OCI-LY3 (cell line): ENCODE data around the gene WASHC4.

Source experiments
- EZH2phosphoT487 ChIP-seq: fragments of 200-600 bp; shearing (Covaris generic); IDR thresholded peaks from 2 replicates; pipeline ENCODE4 v1.6.1; 2018; ENCODE audit warnings: antibody characterized with exemption, mixed run types, low read depth
- TF ChIP-seq, protein P1 (sequence below): fragments of 200-600, 300-600 bp; sonication (generic); IDR thresholded peaks from 2 replicates; pipeline ENCODE4 v1.5.1; 2014; ENCODE audit warnings: antibody characterized with exemption, low read length, low read depth

DNA sequence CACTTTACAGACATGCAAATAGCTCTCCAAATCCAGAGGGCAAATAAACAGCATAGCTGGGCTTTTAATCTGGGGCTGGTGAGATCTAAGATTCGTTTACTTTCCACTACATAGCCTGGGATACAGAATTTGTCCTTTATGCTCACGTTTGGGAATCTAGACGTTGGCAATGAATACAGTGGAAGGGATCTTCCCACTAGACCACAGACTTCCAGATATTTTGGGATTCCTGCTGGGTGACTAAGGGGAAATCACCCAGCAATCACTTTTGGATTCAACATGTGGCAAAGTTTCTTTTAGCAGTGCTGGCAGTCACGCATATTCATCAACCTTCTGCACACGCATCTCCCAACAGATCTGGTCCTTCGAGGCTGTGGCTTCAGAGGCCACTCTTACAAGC is 104.9 kb downstream of the WASHC4 start:
- TF ChIP-seq, protein P1, sequence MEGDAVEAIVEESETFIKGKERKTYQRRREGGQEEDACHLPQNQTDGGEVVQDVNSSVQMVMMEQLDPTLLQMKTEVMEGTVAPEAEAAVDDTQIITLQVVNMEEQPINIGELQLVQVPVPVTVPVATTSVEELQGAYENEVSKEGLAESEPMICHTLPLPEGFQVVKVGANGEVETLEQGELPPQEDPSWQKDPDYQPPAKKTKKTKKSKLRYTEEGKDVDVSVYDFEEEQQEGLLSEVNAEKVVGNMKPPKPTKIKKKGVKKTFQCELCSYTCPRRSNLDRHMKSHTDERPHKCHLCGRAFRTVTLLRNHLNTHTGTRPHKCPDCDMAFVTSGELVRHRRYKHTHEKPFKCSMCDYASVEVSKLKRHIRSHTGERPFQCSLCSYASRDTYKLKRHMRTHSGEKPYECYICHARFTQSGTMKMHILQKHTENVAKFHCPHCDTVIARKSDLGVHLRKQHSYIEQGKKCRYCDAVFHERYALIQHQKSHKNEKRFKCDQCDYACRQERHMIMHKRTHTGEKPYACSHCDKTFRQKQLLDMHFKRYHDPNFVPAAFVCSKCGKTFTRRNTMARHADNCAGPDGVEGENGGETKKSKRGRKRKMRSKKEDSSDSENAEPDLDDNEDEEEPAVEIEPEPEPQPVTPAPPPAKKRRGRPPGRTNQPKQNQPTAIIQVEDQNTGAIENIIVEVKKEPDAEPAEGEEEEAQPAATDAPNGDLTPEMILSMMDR, result no peak
- TF ChIP-seq EZH2phosphoT487, result no peak
